Fibroblast of gingiva (primary cell): ENCODE measurements around the gene BTBD2.
"Not testable (repeated sequence)": the region's sequence is repeated elsewhere in the genome, so short reads cannot be mapped to it uniquely, and the experiment has no call there.

Experiments used
- DNase-seq: peaks from one replicate; pipeline ENCODE4 v3.0.0-alpha.2; 2011; ENCODE audit warnings: low read depth

BTBD2 gene

GRCh38 chr19:2014131-2014571 is 1.4 kb downstream of the BTBD2 start:
- DNase-seq, result no peak

DNA sequence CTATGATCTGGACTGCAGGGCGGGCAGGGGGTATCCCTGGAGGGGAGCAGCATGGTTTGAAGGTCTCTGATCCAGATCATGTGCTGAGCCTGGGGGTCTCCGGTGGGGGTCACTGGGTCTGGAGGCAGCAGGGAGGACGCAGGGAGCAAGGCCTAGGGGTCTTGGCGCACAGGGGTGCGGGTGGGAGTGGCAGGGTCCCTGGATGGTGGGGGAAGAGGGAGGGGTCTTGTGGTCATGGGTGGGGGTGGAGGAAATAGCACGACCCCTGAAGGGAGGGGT is 1.9 kb downstream of the BTBD2 start:
- no peak for DNase-seq

GRCh38 chr19:2012941-2013682 is 2.4 kb downstream of the BTBD2 start:
- no peak for DNase-seq

- DNase-seq, result no peak
These were observed 4.3 kb downstream of the BTBD2 start for GRCh38 chr19:2011169-2011568.

- no peak for DNase-seq
These were observed 5.3 kb downstream of the BTBD2 start for GRCh38 chr19:2010135-2010668.

- no peak for DNase-seq
These were observed 11.6 kb downstream of the BTBD2 start for GRCh38 chr19:2003874-2004273.

- no peak for DNase-seq
These were observed 15.5 kb downstream of the BTBD2 start for GRCh38 chr19:1999856-2000515.

- DNase-seq, result no peak
These were observed 16.5 kb downstream of the BTBD2 start for GRCh38 chr19:1998712-1999708.

- DNase-seq, result no peak
These were observed 17.9 kb downstream of the BTBD2 start for GRCh38 chr19:1997353-1998233.

GRCh38 chr19:1992759-1993260 is 22.7 kb downstream of the BTBD2 start:
- no peak for DNase-seq

DNA sequence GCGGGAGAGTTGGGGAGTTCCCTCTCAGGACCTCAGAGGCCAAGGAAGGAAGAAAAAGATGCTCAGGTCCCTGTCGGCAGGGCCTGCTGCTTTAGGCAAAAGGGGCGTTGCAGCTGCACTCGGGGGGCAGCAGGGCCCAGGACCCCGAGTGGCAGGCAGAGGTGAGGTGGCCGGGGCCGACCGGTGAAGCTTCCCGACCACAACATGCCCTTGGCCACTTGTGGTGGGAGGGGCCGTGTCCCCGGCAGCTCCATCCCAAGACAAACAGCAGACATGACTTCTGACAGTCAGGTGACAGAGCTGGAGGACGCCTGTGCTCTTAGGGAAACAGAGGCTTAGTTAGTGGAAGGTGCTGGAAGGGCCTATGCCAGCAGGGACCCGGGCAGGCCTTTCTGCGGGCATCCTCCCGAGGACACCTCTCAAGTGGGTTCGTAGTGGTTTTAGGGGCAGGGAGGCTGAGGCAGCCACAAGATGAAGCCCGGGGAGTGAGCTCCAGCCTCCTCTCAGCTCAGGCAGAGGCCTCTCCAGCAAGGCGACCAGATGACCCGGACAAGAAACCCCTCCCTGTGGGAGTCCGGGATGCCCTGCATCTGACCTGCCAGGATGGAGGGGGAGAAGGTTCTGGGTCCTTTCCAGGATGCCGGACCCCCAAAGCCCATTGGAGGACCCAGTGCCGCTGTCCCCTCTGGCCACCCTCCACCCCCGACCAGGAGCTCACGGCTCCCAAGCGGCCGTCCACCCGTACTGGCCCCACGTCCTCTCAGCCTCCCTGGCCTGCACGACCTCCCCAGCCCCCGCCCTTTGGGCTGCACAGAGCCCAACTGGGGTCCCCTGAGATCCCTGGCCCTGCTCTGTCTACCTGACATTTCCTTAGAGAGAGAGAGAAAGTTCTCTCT is 24.2 kb downstream of the BTBD2 start:
- no peak for DNase-seq

- DNase-seq, result no peak
These were observed 25.1 kb downstream of the BTBD2 start for GRCh38 chr19:1990230-1991017.

- DNase-seq, result no peak
These were observed 25.8 kb downstream of the BTBD2 start for GRCh38 chr19:1989513-1990229.

DNA sequence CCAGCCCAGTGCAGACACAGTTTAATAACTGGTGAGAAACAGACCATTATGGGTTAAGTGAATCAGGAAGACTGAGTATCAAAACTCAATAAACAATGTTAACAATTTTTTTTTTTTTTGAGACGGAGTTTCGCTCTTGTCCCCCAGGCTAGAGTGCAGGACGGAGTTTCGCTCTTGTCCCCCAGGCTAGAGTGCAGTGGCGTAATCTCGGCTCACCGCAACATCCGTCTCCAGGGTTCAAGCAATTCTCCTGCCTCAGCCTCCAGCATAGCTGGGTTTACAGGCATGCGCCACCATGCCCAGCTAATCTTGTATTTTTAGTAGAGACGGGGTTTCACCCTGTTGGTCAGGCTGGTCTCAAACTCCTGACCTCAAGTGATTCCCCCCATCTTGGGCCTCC is 27.1 kb downstream of the BTBD2 start:
- not testable (repeated sequence) for DNase-seq

- no peak for DNase-seq
These were observed 28.0 kb downstream of the BTBD2 start for GRCh38 chr19:1987197-1988187.

GRCh38 chr19:1986357-1987162 is 29.0 kb downstream of the BTBD2 start:
- no peak for DNase-seq
